ENCODE results near the gene MTO1.
A peak's percentile ranks its signal among the peaks of the same experiment; 100 is the strongest.
"Not testable (repeated sequence)": the region's sequence is repeated elsewhere in the genome, so short reads cannot be mapped to it uniquely, and the experiment has no call there.

GRCh38 chr6:73518100-73518981 lies 56.8 kb downstream of the MTO1 start:
- TF ChIP-seq, protein P1, sequence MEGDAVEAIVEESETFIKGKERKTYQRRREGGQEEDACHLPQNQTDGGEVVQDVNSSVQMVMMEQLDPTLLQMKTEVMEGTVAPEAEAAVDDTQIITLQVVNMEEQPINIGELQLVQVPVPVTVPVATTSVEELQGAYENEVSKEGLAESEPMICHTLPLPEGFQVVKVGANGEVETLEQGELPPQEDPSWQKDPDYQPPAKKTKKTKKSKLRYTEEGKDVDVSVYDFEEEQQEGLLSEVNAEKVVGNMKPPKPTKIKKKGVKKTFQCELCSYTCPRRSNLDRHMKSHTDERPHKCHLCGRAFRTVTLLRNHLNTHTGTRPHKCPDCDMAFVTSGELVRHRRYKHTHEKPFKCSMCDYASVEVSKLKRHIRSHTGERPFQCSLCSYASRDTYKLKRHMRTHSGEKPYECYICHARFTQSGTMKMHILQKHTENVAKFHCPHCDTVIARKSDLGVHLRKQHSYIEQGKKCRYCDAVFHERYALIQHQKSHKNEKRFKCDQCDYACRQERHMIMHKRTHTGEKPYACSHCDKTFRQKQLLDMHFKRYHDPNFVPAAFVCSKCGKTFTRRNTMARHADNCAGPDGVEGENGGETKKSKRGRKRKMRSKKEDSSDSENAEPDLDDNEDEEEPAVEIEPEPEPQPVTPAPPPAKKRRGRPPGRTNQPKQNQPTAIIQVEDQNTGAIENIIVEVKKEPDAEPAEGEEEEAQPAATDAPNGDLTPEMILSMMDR (conservative IDR thresholded peaks at IDR 0.05; ENCODE audit: low read depth, low read length) = not testable (repeated sequence)
- TF ChIP-seq MXI1 (IDR thresholded peaks at IDR 0.05; ENCODE audit: borderline replicate concordance, low read depth, low read length); RFX5 (IDR thresholded peaks at IDR 0.05; ENCODE audit: low read depth, low read length); POLR2A (IDR thresholded peaks at IDR 0.05; ENCODE audit: low read depth, low read length); RAD21 (IDR thresholded peaks at IDR 0.05; ENCODE audit: low read length); FOS (IDR thresholded peaks at IDR 0.05; ENCODE audit: low read depth, low read length); MAFK (IDR thresholded peaks at IDR 0.05; ENCODE audit: low read depth, low read length); MAZ (IDR thresholded peaks at IDR 0.05; ENCODE audit: borderline replicate concordance, low read depth, low read length); SMC3 (IDR thresholded peaks at IDR 0.05; ENCODE audit: low read depth, low read length); CEBPB (IDR thresholded peaks at IDR 0.05; ENCODE audit: low read depth, low read length); ELK1 (IDR thresholded peaks at IDR 0.05; ENCODE audit: borderline replicate concordance, low read depth, low read length); BHLHE40 (IDR thresholded peaks at IDR 0.05; ENCODE audit: low read depth, low read length): not testable (repeated sequence)
- TF ChIP-seq CHD1 (IDR thresholded peaks at IDR 0.05; ENCODE audit: low read depth, low read length) = 0 out of 2 replicates have a peak, but pooled peaks have one; percentile 21
- TF ChIP-seq, protein P2, sequence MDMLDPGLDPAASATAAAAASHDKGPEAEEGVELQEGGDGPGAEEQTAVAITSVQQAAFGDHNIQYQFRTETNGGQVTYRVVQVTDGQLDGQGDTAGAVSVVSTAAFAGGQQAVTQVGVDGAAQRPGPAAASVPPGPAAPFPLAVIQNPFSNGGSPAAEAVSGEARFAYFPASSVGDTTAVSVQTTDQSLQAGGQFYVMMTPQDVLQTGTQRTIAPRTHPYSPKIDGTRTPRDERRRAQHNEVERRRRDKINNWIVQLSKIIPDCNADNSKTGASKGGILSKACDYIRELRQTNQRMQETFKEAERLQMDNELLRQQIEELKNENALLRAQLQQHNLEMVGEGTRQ (IDR thresholded peaks at IDR 0.05; ENCODE audit: low read depth, low read length) = not testable (repeated sequence)

Measured in IMR-90 (cell line).